ENCODE data around the gene LAMC3. TPM values are rescaled to one million over a fixed set of nuclear protein-coding genes. Genes with fewer than 3 reads are reported as not detected.

The LAMC3 gene
- total RNA-seq, 4 donors from 2014 or later = 0.06 to 0.50 (median 0.34) TPM; not detected in 1

GRCh38 chr9:130983359-130983670 lies 25.7 kb upstream of the LAMC3 start:
- WGBS = 85% methylated on average over 6 of the region's 6 CpGs
- TF ChIP-seq POLR2A (IDR thresholded peaks at IDR 0.05; ENCODE audit: low read depth) = no peak
- TF ChIP-seq POLR2AphosphoS5 (IDR thresholded peaks at IDR 0.05) = no peak
- TF ChIP-seq, protein P1, sequence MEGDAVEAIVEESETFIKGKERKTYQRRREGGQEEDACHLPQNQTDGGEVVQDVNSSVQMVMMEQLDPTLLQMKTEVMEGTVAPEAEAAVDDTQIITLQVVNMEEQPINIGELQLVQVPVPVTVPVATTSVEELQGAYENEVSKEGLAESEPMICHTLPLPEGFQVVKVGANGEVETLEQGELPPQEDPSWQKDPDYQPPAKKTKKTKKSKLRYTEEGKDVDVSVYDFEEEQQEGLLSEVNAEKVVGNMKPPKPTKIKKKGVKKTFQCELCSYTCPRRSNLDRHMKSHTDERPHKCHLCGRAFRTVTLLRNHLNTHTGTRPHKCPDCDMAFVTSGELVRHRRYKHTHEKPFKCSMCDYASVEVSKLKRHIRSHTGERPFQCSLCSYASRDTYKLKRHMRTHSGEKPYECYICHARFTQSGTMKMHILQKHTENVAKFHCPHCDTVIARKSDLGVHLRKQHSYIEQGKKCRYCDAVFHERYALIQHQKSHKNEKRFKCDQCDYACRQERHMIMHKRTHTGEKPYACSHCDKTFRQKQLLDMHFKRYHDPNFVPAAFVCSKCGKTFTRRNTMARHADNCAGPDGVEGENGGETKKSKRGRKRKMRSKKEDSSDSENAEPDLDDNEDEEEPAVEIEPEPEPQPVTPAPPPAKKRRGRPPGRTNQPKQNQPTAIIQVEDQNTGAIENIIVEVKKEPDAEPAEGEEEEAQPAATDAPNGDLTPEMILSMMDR (IDR thresholded peaks at IDR 0.05) = no peak
- TF ChIP-seq EP300 (IDR thresholded peaks at IDR 0.05) = no peak
- no peak overlapping the region for H3K4me3 ChIP-seq
- peaks cover 0 to 50% (median 0%) of the 10 kb centered on the region in 4 donors for H3K27me3 ChIP-seq
- no peak overlapping the region for H3K27ac ChIP-seq (replicated peaks in 1 of 4)
- intact Hi-C loops (cut with DNase I) = no loop called here
- H3K4me1 ChIP-seq = no peaks in the 10 kb centered on the region
- H3K36me3 ChIP-seq = no peaks in the 10 kb centered on the region
- H3K9me3 ChIP-seq = no peaks in the 10 kb centered on the region
- DNase-seq (ENCODE audit: extremely low spot score) = no peak

DNA sequence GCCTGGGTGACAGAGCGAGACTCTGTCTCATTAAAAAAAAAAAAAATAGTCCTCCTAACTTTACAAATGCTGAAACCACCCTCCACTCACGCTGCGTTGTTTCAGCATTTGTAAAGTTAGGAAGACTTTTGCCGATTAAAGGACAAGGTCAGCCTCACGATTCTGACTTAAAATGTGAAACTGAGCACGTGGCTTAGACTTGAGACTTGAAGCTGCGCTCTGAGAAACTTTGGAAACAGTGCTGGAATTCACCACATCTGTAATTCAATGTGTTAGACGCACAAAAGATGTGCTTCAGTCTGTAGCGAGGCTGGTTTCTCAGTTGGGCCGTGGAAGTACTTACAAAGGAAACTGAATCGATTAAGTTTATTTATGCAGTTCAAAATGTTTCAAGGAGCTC lies 25.0 kb upstream of the LAMC3 start:
- H3K36me3 ChIP-seq = no peaks in the 10 kb centered on the region
- 78% methylated on average over 11 of the region's 11 CpGs for WGBS
- H3K27me3 ChIP-seq = peaks cover 0 to 52% (median 0%) of the 10 kb centered on the region in 4 donors
- no peak overlapping the region for H3K4me3 ChIP-seq
- DNase-seq (ENCODE audit: extremely low spot score) = no peak
- no peak for TF ChIP-seq EP300 (IDR thresholded peaks at IDR 0.05)
- TF ChIP-seq POLR2A (IDR thresholded peaks at IDR 0.05; ENCODE audit: low read depth) = no peak
- TF ChIP-seq, protein P1 (IDR thresholded peaks at IDR 0.05) = no peak
- no peak for TF ChIP-seq POLR2AphosphoS5 (IDR thresholded peaks at IDR 0.05)
- no peak overlapping the region for H3K27ac ChIP-seq (replicated peaks in 1 of 4)
- no peaks in the 10 kb centered on the region for H3K9me3 ChIP-seq
- no peaks in the 10 kb centered on the region for H3K4me1 ChIP-seq
- intact Hi-C loops (cut with DNase I) = no loop called here

GRCh38 chr9:130984521-130984920 lies 24.5 kb upstream of the LAMC3 start:
- Histone ChIP-seq H3K4me3 (no peak overlapping the region), H3K27ac (replicated peaks in 1 of 4) (no peak overlapping the region), H3K27me3 (peaks cover 0 to 57% (median 0%) of the 10 kb centered on the region in 4 donors), H3K36me3 (no peaks in the 10 kb centered on the region), H3K9me3 (no peaks in the 10 kb centered on the region), H3K4me1 (no peaks in the 10 kb centered on the region)
- intact Hi-C loops (cut with DNase I) = no loop called here
- DNase-seq (ENCODE audit: extremely low spot score) = no peak
- TF ChIP-seq, protein P1 (IDR thresholded peaks at IDR 0.05) = no peak
- TF ChIP-seq POLR2AphosphoS5 (IDR thresholded peaks at IDR 0.05) = no peak
- TF ChIP-seq POLR2A (IDR thresholded peaks at IDR 0.05; ENCODE audit: low read depth) = no peak
- no peak for TF ChIP-seq EP300 (IDR thresholded peaks at IDR 0.05)
- WGBS = 95% methylated on average over 8 of the region's 8 CpGs

- no peak overlapping the region for H3K27ac ChIP-seq (replicated peaks in 1 of 4)
- intact Hi-C loops (cut with DNase I) = no loop called here
- no peak for DNase-seq (ENCODE audit: extremely low spot score)
- TF ChIP-seq, protein P1 (IDR thresholded peaks at IDR 0.05) = no peak
- H3K36me3 ChIP-seq = no peaks in the 10 kb centered on the region
- peaks cover 0 to 53% (median 0%) of the 10 kb centered on the region in 4 donors for H3K27me3 ChIP-seq
- no peaks in the 10 kb centered on the region for H3K4me1 ChIP-seq
- H3K4me3 ChIP-seq = no peak overlapping the region
- 83% methylated on average over 6 of the region's 6 CpGs for WGBS
- H3K9me3 ChIP-seq = no peaks in the 10 kb centered on the region
These were observed 23.9 kb upstream of the LAMC3 start for GRCh38 chr9:130985029-130985428.

GRCh38 chr9:130985606-130986162 lies 23.3 kb upstream of the LAMC3 start:
- Histone ChIP-seq H3K4me3 (no peak overlapping the region), H3K9me3 (no peaks in the 10 kb centered on the region), H3K27ac (replicated peaks in 1 of 4) (no peak overlapping the region), H3K36me3 (no peaks in the 10 kb centered on the region), H3K4me1 (no peaks in the 10 kb centered on the region), H3K27me3 (peaks cover 0 to 47% (median 0%) of the 10 kb centered on the region in 4 donors)
- DNase-seq (ENCODE audit: extremely low spot score) = no peak
- WGBS = 89% methylated on average over 5 of the region's 5 CpGs
- TF ChIP-seq POLR2A (IDR thresholded peaks at IDR 0.05; ENCODE audit: low read depth) = no peak
- no peak for TF ChIP-seq EP300 (IDR thresholded peaks at IDR 0.05)
- TF ChIP-seq, protein P1 (IDR thresholded peaks at IDR 0.05) = no peak
- TF ChIP-seq POLR2AphosphoS5 (IDR thresholded peaks at IDR 0.05) = no peak
- intact Hi-C loops (cut with DNase I) = no loop called here
